HS-27A (cell line): ENCODE measurements around the gene AOC2.
A peak's percentile ranks its signal among the peaks of the same experiment; 100 is the strongest.

Experiments
- DNase-seq: peaks from one replicate; pipeline ENCODE4 v3.0.0-alpha.2; 2012; ENCODE audit warnings: low read depth, missing footprints

Gene AOC2, protein sequence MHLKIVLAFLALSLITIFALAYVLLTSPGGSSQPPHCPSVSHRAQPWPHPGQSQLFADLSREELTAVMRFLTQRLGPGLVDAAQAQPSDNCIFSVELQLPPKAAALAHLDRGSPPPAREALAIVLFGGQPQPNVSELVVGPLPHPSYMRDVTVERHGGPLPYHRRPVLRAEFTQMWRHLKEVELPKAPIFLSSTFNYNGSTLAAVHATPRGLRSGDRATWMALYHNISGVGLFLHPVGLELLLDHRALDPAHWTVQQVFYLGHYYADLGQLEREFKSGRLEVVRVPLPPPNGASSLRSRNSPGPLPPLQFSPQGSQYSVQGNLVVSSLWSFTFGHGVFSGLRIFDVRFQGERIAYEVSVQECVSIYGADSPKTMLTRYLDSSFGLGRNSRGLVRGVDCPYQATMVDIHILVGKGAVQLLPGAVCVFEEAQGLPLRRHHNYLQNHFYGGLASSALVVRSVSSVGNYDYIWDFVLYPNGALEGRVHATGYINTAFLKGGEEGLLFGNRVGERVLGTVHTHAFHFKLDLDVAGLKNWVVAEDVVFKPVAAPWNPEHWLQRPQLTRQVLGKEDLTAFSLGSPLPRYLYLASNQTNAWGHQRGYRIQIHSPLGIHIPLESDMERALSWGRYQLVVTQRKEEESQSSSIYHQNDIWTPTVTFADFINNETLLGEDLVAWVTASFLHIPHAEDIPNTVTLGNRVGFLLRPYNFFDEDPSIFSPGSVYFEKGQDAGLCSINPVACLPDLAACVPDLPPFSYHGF

GRCh38 chr17:42844271-42844670, at the start of gene AOC2:
TSS of gene AOC2 (plus strand) at chr17:42844580. CDS start at chr17:42844627, 47 bp downstream.
- DNase-seq: no peak

- no peak for DNase-seq
These were observed 49.3 kb upstream of the AOC2 start for GRCh38 chr17:42795061-42795460.

- no peak for DNase-seq
These were observed 48.9 kb upstream of the AOC2 start for GRCh38 chr17:42795465-42795864.

DNA sequence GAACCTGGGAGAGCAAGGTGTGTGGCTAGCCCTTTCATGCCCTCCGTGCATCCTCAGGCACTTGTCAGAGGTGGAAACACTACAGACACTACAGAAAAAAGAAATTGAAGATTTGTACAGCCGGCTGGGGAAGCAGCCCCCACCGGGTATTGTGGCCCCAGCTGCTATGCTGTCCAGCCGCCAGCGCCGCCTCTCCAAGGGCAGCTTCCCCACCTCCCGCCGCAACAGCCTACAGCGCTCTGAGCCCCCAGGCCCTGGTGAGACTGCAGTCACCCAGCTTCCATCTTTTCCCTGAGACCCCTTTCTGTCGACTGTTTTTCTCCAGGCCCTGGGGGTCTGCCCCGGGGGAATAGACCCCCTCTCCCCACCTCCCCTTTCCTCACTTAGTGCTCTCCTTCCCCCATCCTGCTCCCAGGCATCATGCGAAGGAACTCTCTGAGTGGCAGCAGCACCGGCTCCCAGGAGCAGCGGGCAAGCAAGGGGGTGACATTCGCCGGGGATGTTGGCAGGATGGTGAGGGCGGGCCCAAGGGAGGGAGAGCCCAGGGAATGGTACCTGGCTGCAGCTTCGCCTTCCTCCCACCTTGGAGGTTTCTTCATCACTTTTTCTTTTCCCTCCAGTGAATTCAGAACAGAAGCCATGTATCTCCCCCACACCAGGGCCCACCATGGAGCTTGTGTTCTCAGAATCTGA, 48.2 kb upstream of the AOC2 start:
- no peak for DNase-seq

- no peak for DNase-seq
These were observed 47.0 kb upstream of the AOC2 start for GRCh38 chr17:42797067-42798007.

DNA sequence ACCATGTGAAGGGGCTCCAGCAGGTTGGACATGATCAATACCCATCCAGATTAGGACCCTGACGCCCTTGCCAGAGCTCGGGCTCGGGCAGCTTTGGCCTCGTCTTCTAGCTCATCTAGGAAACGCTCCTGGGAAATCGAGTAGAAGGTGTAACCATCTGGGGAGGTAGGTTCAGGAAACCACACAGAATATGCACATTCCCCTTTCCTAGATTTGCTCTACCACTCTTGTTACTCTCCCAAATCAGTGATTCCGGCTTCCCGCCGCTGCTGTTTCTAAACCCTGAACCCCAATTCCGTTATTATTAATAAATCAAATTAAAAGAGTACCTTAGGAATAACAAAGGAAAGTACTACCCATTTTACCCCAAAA, 46.4 kb upstream of the AOC2 start:
- DNase-seq: no peak

GRCh38 chr17:42798383-42799380, 45.7 kb upstream of the AOC2 start, which contains the start of the genes CNTD1 and COA3:
TSS of gene CNTD1 (plus strand) at chr17:42798861. CDS start at chr17:42799068, 207 bp downstream.
TSS of gene COA3 (minus strand) at chr17:42798704. CDS start at chr17:42798681, 23 bp downstream.
- no peak for DNase-seq

DNA sequence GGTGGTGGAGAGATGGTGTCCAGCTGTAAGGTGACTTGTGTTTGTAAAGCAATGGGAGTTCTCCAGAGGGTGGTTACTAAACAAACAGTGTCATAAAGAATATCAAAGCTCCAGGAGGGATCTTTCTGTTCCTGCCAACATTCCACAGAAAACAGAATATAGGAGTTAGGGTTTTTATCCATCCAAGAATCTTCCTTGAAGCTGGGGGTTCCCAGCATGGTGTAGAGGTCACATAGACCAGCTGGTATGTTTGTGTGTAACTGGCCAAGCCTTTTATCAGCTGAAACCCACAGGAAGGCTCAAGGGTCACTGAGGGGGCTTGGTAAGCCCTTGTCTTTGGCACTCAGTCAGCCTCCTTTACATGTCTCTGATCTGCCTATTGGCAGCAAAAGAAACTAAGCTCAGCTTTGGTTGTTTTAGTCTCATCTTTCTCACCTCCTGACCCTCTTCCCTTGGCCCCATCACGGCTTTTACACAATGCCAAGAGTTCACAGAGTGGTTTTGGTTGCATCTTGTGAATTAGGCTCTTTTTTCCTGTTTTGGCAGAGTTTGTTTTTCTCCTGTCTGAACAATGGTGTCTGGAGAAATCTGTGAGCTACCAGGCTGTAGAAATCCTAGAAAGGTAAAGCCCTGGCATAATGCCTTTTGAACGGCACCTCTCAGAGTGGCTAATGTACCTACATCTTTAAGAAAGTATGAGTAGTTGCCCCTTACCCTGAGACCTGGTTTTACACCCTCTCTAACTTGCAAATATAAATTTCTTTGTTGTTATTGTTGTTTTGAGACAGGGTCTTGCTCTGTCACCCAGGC, 41.1 kb upstream of the AOC2 start:
- no peak for DNase-seq

- no peak for DNase-seq
These were observed 39.4 kb upstream of the AOC2 start for GRCh38 chr17:42804918-42805367.

- DNase-seq: no peak
These were observed 38.1 kb upstream of the AOC2 start for GRCh38 chr17:42806249-42806648.

GRCh38 chr17:42809250-42809649, 35.1 kb upstream of the AOC2 start:
- no peak for DNase-seq

DNA sequence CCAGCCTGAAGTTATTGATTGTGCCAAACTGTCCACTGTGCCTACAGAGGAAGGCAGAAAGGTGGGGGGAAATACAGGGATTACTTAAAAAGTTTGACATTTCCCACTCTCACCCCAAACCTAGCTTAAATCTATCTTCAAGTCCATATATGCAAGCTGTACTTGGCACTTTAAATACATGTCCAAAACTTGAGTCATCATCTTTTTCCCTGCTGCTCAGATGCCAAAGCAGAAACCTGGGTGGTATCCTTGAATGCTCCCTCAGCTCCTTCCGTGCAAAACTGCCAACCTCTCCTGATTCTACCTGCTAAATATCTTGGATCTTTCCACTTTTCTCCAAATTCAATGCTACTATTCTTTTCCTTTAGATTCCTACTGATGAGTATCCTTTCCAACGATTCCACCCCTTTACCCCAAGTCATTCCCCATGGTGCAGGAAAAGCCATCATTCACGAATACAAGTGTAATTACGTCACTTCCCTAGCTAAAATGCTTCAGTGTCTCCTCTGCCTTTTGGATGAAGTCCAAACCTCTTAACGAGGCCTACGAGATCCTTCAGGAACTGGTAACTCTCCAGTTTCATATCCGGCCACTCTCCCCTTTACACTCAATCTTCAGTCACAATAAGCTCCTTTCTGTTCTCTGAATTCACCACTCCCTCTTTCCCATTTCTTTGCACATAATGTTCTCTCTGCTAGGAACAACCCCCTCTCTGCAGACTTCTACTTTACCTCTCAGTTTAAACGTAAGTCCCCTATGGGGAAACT, 29.6 kb upstream of the AOC2 start:
- DNase-seq: peak; percentile 64

DNA sequence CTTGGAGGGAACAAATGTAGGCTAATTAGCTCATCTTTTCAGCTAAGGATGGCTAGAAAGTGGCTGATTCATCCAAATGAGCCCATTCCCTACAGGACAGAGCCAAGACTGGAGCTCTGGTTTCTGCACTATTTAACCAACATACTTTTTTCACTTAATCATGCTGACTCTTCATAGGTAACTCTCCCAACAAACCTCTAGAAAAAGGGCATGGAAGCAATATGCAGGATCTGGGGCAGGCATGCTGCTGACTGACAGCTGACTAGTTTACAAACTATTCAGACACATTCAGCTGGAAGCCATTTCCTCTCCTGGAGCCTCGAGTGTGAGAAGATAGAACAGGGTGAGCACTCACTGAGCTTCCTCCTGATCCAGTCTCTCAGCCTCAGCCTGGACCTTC, 26.5 kb upstream of the AOC2 start:
- DNase-seq: no peak

- DNase-seq: no peak
These were observed 26.0 kb upstream of the AOC2 start for GRCh38 chr17:42818379-42818778.

DNA sequence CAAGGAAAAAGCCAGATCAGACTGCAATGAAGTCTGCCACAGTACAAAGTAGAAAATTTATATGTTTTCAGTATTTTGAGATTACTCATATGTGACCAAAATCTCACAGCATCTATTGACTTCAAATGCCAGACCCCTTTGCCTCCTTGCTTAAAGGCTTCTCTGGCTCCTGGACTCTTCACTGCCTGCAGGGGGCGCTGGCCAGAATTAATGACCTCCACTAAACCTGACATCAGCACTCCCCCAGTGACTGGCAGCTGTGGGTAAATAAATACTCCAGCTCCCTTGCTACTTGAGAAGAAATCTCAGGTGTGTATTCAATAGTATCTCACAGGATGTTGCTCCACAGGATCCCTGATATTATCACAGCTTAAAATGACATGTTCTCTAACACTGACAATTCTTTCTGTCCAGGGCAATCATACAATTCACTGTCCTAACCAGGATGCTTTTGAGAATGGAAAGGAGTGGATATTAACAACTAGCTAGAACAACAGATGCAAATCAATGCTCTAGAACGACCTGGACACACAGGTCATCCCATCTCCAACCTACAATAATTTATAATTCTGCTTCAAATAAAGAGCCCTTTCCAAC, 24.3 kb upstream of the AOC2 start:
- no peak for DNase-seq

DNA sequence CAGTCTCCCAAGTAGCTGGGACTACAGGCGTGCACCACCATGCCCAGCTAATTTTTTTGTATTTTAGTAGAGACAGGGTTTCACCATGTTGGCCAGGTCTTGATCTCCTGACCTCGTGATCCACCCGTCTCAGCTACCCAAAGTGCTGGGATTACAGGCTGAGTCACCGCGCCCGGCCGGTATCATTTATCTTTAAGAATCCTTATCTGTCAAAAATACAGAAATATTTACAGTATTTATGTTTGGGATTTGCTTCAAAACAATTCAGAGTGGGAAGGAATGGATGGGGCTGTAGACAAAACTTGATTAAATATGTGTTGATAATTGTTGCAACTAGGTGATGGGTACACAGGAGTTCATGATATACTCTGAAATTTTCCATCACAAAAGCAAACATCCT, 23.2 kb upstream of the AOC2 start:
- DNase-seq: no peak

GRCh38 chr17:42827472-42827871, 16.9 kb upstream of the AOC2 start:
- no peak for DNase-seq

GRCh38 chr17:42830971-42831370, 13.4 kb upstream of the AOC2 start:
- no peak for DNase-seq
